ENCODE data around the gene ZNF446.
"Not testable (repeated sequence)": the region's sequence is repeated elsewhere in the genome, so short reads cannot be mapped to it uniquely, and the experiment has no call there.

ZNF446 gene

GRCh38 chr19:58470837-58471543, 5.2 kb upstream of the ZNF446 start:
- not testable (repeated sequence) for H3K23ac ChIP-seq (ENCODE audit: low read depth, low read length, poor library complexity); H3K27me3 ChIP-seq (ENCODE audit: control insufficient read depth in 3 of 3, insufficient read depth in 3 of 3, low read depth in 1 of 3, low read length in 3 of 3); H3K4me3 ChIP-seq (ENCODE audit: low read length in 2 of 2); H3K4ac ChIP-seq (ENCODE audit: low read length); H3K27ac ChIP-seq (replicated peaks; ENCODE audit: low read length); H2BK15ac ChIP-seq (ENCODE audit: low read length); H2AK5ac ChIP-seq (ENCODE audit: low read depth, low read length); H4K8ac ChIP-seq (ENCODE audit: low read depth, low read length); DNase-seq (ENCODE audit: low spot score); H3K9ac ChIP-seq (ENCODE audit: low read depth, low read length, poor library complexity); H3K18ac ChIP-seq (ENCODE audit: low read length); H2BK120ac ChIP-seq (ENCODE audit: low read depth, low read length); H4K91ac ChIP-seq (ENCODE audit: low read depth, low read length, poor library complexity); H2BK12ac ChIP-seq (ENCODE audit: low read length); H3K14ac ChIP-seq (ENCODE audit: low read length); H2AFZ ChIP-seq (ENCODE audit: low read length); H3K9me3 ChIP-seq (replicated peaks in 1 of 2; ENCODE audit: control insufficient read depth in 2 of 2, insufficient read depth in 1 of 2, low read depth in 1 of 2, low read length in 2 of 2); H2BK5ac ChIP-seq (ENCODE audit: low read length); H3K79me1 ChIP-seq (ENCODE audit: low read depth, low read length); H3K4me2 ChIP-seq (ENCODE audit: insufficient read depth, low read length, poor library complexity, severe bottlenecking)
- Histone ChIP-seq H3K36me3 (replicated peaks in 1 of 2; ENCODE audit: control insufficient read depth in 2 of 2, insufficient read depth in 2 of 2, low read length in 2 of 2) (peaks cover 15 to 48% of the 10 kb centered on the region in 2 donors), H3K4me1 (ENCODE audit: control insufficient read depth in 2 of 2, insufficient read depth in 1 of 2, low read depth in 1 of 2, low read length in 2 of 2) (peaks cover 5 to 14% of the 10 kb centered on the region in 2 donors)
- WGBS, 2 donors (ENCODE audit: extremely low coverage in 2 of 2, insufficient read length in 2 of 2, insufficient replicate concordance in 1 of 2), result no CpG with 5 or more reads among the region's 53 CpGs

DNA sequence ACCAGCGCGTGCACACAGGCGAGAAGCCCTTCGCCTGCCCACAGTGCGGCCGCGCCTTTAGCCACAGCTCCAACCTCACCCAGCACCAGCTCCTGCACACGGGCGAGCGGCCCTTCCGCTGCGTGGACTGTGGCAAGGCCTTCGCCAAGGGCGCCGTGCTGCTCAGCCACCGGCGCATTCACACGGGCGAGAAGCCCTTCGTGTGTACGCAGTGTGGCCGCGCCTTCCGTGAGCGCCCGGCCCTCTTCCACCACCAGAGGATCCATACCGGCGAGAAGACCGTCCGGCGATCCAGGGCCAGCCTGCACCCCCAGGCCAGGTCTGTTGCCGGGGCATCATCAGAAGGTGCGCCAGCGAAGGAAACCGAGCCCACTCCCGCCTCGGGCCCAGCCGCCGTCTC, 4.4 kb upstream of the ZNF446 start:
- no peak overlapping the region for H3K4ac ChIP-seq (ENCODE audit: low read length)
- no peak overlapping the region for H2BK5ac ChIP-seq (ENCODE audit: low read length)
- H4K8ac ChIP-seq (ENCODE audit: low read depth, low read length), result no peak overlapping the region
- H2BK12ac ChIP-seq (ENCODE audit: low read length), result no peak overlapping the region
- peaks cover 5 to 16% of the 10 kb centered on the region in 2 donors for H3K4me1 ChIP-seq (ENCODE audit: control insufficient read depth in 2 of 2, insufficient read depth in 1 of 2, low read depth in 1 of 2, low read length in 2 of 2)
- no peak overlapping the region for H3K27ac ChIP-seq (replicated peaks; ENCODE audit: low read length)
- H3K36me3 ChIP-seq (replicated peaks in 1 of 2; ENCODE audit: control insufficient read depth in 2 of 2, insufficient read depth in 2 of 2, low read length in 2 of 2), result peaks cover 15 to 48% of the 10 kb centered on the region in 2 donors
- H3K18ac ChIP-seq (ENCODE audit: low read length), result no peak overlapping the region
- no peaks in the 10 kb centered on the region for H3K27me3 ChIP-seq (ENCODE audit: control insufficient read depth in 3 of 3, insufficient read depth in 3 of 3, low read depth in 1 of 3, low read length in 3 of 3)
- WGBS, 2 donors (ENCODE audit: extremely low coverage in 2 of 2, insufficient read length in 2 of 2, insufficient replicate concordance in 1 of 2), result no CpG with 5 or more reads among the region's 39 CpGs
- no peaks in the 10 kb centered on the region for H3K79me1 ChIP-seq (ENCODE audit: low read depth, low read length)
- H3K4me2 ChIP-seq (ENCODE audit: insufficient read depth, low read length, poor library complexity, severe bottlenecking), result no peak overlapping the region
- H2BK15ac ChIP-seq (ENCODE audit: low read length), result no peak overlapping the region
- DNase-seq (ENCODE audit: low spot score), result no peak
- H3K9me3 ChIP-seq (replicated peaks in 1 of 2; ENCODE audit: control insufficient read depth in 2 of 2, insufficient read depth in 1 of 2, low read depth in 1 of 2, low read length in 2 of 2), result no peaks in the 10 kb centered on the region
- no peak overlapping the region for H2BK120ac ChIP-seq (ENCODE audit: low read depth, low read length)
- H2AK5ac ChIP-seq (ENCODE audit: low read depth, low read length), result no peak overlapping the region
- no peak overlapping the region for H3K4me3 ChIP-seq (ENCODE audit: low read length in 2 of 2)
- no peak overlapping the region for H4K91ac ChIP-seq (ENCODE audit: low read depth, low read length, poor library complexity)
- no peak overlapping the region for H3K9ac ChIP-seq (ENCODE audit: low read depth, low read length, poor library complexity)
- no peak overlapping the region for H3K23ac ChIP-seq (ENCODE audit: low read depth, low read length, poor library complexity)
- H2AFZ ChIP-seq (ENCODE audit: low read length), result no peak overlapping the region
- no peak overlapping the region for H3K14ac ChIP-seq (ENCODE audit: low read length)

DNA sequence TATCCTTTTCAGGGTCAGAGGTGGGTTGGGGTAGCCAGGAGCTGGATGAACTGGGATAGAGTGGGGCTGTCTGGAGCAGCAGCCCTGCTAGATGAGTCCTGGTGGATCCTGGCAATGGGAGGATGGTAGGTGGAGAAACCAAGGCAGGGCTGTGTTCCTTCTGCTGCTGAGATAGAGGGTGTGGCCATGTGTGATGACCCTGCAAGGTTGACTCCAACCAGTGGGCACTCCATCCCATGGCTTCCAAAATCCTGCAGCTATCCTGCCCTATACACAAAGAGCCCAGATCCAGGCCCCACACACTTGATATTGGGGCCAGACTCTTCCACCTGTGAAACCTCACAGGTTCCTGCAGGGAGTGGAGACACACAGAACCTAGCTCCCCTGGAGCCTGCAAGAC, 2.4 kb upstream of the ZNF446 start:
- H2BK15ac ChIP-seq (ENCODE audit: low read length), result no peak overlapping the region
- H4K8ac ChIP-seq (ENCODE audit: low read depth, low read length), result no peak overlapping the region
- H3K27ac ChIP-seq (replicated peaks; ENCODE audit: low read length), result no peak overlapping the region
- H3K23ac ChIP-seq (ENCODE audit: low read depth, low read length, poor library complexity), result no peak overlapping the region
- no peak overlapping the region for H3K18ac ChIP-seq (ENCODE audit: low read length)
- no peaks in the 10 kb centered on the region for H3K9me3 ChIP-seq (replicated peaks in 1 of 2; ENCODE audit: control insufficient read depth in 2 of 2, insufficient read depth in 1 of 2, low read depth in 1 of 2, low read length in 2 of 2)
- H2AFZ ChIP-seq (ENCODE audit: low read length), result no peak overlapping the region
- H3K4me2 ChIP-seq (ENCODE audit: insufficient read depth, low read length, poor library complexity, severe bottlenecking), result no peak overlapping the region
- peaks cover 6 to 15% of the 10 kb centered on the region in 2 donors for H3K4me1 ChIP-seq (ENCODE audit: control insufficient read depth in 2 of 2, insufficient read depth in 1 of 2, low read depth in 1 of 2, low read length in 2 of 2)
- H2BK12ac ChIP-seq (ENCODE audit: low read length), result no peak overlapping the region
- no peak for DNase-seq (ENCODE audit: low spot score)
- H3K4me3 ChIP-seq (ENCODE audit: low read length in 2 of 2), result no peak overlapping the region
- H3K4ac ChIP-seq (ENCODE audit: low read length), result no peak overlapping the region
- H3K27me3 ChIP-seq (ENCODE audit: control insufficient read depth in 3 of 3, insufficient read depth in 3 of 3, low read depth in 1 of 3, low read length in 3 of 3), result no peaks in the 10 kb centered on the region
- no peak overlapping the region for H3K14ac ChIP-seq (ENCODE audit: low read length)
- H2BK5ac ChIP-seq (ENCODE audit: low read length), result no peak overlapping the region
- peaks cover 17 to 59% of the 10 kb centered on the region in 2 donors for H3K36me3 ChIP-seq (replicated peaks in 1 of 2; ENCODE audit: control insufficient read depth in 2 of 2, insufficient read depth in 2 of 2, low read length in 2 of 2)
- no peaks in the 10 kb centered on the region for H3K79me1 ChIP-seq (ENCODE audit: low read depth, low read length)
- H2AK5ac ChIP-seq (ENCODE audit: low read depth, low read length), result no peak overlapping the region
- no peak overlapping the region for H3K9ac ChIP-seq (ENCODE audit: low read depth, low read length, poor library complexity)
- no peak overlapping the region for H4K91ac ChIP-seq (ENCODE audit: low read depth, low read length, poor library complexity)
- no peak overlapping the region for H2BK120ac ChIP-seq (ENCODE audit: low read depth, low read length)

DNA sequence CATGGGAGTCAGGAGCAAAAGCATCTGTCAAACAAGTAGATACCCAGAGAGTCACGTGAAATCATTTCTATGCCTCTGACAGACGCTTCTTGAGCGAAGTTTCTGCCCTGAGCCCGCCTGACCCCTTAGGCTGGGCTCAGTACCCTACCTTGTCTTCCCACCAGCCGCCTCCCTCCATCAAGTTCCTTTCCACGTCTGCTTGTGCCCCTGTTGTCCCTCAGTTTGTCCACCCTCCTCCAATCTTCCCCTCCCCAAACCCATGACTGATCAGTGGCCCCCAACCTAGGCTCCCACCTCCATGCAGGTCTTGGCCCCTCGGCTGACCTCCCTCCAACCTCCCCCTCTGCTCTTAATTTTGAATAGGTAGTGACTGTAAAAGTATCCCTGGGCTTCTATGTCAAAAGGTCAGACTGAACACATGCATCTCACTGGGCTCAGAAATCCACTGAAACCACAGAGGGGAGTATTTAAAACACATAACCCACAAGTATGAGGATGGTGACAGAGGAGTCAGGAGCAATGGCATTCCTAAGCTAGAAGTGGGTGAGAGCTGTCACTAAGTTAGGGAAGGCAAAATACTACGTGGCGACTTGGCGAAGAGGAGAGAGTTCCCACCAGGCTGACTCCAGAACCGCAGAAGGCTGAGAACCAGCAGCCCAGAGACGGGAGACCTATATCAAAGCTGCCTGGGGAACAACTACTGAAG, 1.7 kb upstream of the ZNF446 start:
- H2AK5ac ChIP-seq (ENCODE audit: low read depth, low read length), result no peak overlapping the region
- H3K4me1 ChIP-seq (ENCODE audit: control insufficient read depth in 2 of 2, insufficient read depth in 1 of 2, low read depth in 1 of 2, low read length in 2 of 2), result peaks cover 6 to 15% of the 10 kb centered on the region in 2 donors
- no peak overlapping the region for H3K27ac ChIP-seq (replicated peaks; ENCODE audit: low read length)
- H3K4me3 ChIP-seq (ENCODE audit: low read length in 2 of 2), result no peak overlapping the region
- no peak overlapping the region for H3K4me2 ChIP-seq (ENCODE audit: insufficient read depth, low read length, poor library complexity, severe bottlenecking)
- H3K14ac ChIP-seq (ENCODE audit: low read length), result no peak overlapping the region
- no peaks in the 10 kb centered on the region for H3K27me3 ChIP-seq (ENCODE audit: control insufficient read depth in 3 of 3, insufficient read depth in 3 of 3, low read depth in 1 of 3, low read length in 3 of 3)
- H2BK12ac ChIP-seq (ENCODE audit: low read length), result no peak overlapping the region
- no peak overlapping the region for H3K4ac ChIP-seq (ENCODE audit: low read length)
- no peak overlapping the region for H2AFZ ChIP-seq (ENCODE audit: low read length)
- no peak overlapping the region for H3K18ac ChIP-seq (ENCODE audit: low read length)
- DNase-seq (ENCODE audit: low spot score), result no peak
- H2BK5ac ChIP-seq (ENCODE audit: low read length), result no peak overlapping the region
- peaks cover 14 to 60% of the 10 kb centered on the region in 2 donors for H3K36me3 ChIP-seq (replicated peaks in 1 of 2; ENCODE audit: control insufficient read depth in 2 of 2, insufficient read depth in 2 of 2, low read length in 2 of 2)
- WGBS, 2 donors (ENCODE audit: extremely low coverage in 2 of 2, insufficient read length in 2 of 2, insufficient replicate concordance in 1 of 2), result no CpG with 5 or more reads among the region's 12 CpGs
- H3K9ac ChIP-seq (ENCODE audit: low read depth, low read length, poor library complexity), result no peak overlapping the region
- H4K91ac ChIP-seq (ENCODE audit: low read depth, low read length, poor library complexity), result no peak overlapping the region
- H3K23ac ChIP-seq (ENCODE audit: low read depth, low read length, poor library complexity), result no peak overlapping the region
- no peak overlapping the region for H2BK120ac ChIP-seq (ENCODE audit: low read depth, low read length)
- no peak overlapping the region for H2BK15ac ChIP-seq (ENCODE audit: low read length)
- no peaks in the 10 kb centered on the region for H3K9me3 ChIP-seq (replicated peaks in 1 of 2; ENCODE audit: control insufficient read depth in 2 of 2, insufficient read depth in 1 of 2, low read depth in 1 of 2, low read length in 2 of 2)
- H4K8ac ChIP-seq (ENCODE audit: low read depth, low read length), result no peak overlapping the region
- H3K79me1 ChIP-seq (ENCODE audit: low read depth, low read length), result no peaks in the 10 kb centered on the region

All from neuronal stem cell (in vitro differentiated cells).